ENCODE measurements around the gene PRDM12.

- TF ChIP-seq CTCF (IDR thresholded peaks at IDR 0.05) (no peak), POLR2A (IDR thresholded peaks at IDR 0.05) (peak in 2 of 3 donors; percentile 77 to 86)
Measured at GRCh38 chr9:130693426-130694191, 29.2 kb downstream of the PRDM12 start, which contains the start of gene EXOSC2.
